HCT116 (cell line): ENCODE data around the gene NECTIN3.

Source experiments
- CEBPB ChIP-seq: IDR thresholded peaks from 2 replicates; pipeline ENCODE4 v1.6.1; 2012; ENCODE audit warnings: low read depth
- CTCF ChIP-seq, 3 experiments: fragments of 200-600 bp in 1 of 3; sonication (generic) in 1 of 3; IDR thresholded peaks in 2 of 3; conservative IDR thresholded peaks in 1 of 3; 2 replicates each; pipeline ENCODE4 v1.5.1; 2012 to 2017; ENCODE audit warnings: low read depth in 2 of 3, low read length in 2 of 3, antibody characterized with exemption in 1 of 3, borderline replicate concordance in 1 of 3, control low read depth in 1 of 3, mild to moderate bottlenecking in 1 of 3, mixed read lengths in 1 of 3, mixed run types in 1 of 3, moderate library complexity in 1 of 3; ENCODE audit not compliant: insufficient read depth in 1 of 3
- ELF1 ChIP-seq: IDR thresholded peaks from 2 replicates; pipeline ENCODE4 v1.6.1; 2012; ENCODE audit warnings: low read depth, borderline replicate concordance
- EZH2phosphoT487 ChIP-seq: fragments of 200-600 bp; IDR thresholded peaks from 2 replicates; pipeline ENCODE4 v1.6.1; 2018; ENCODE audit warnings: antibody characterized with exemption, borderline replicate concordance
- POLR2A ChIP-seq: IDR thresholded peaks from 2 replicates; pipeline ENCODE4 v1.7.0; 2011; ENCODE audit warnings: borderline replicate concordance; ENCODE audit not compliant: insufficient read depth, insufficient read length; ENCODE audit errors: extremely low read depth
- SIN3A ChIP-seq: IDR thresholded peaks from 2 replicates; pipeline ENCODE4 v1.6.1; 2012; ENCODE audit warnings: low read depth
- YY1 ChIP-seq: IDR thresholded peaks from 2 replicates; pipeline ENCODE4 v1.6.1; 2011; ENCODE audit warnings: low read length, low read depth, moderate library complexity, mild to moderate bottlenecking; ENCODE audit not compliant: insufficient replicate concordance; ENCODE audit errors: extremely low read depth
- TF ChIP-seq, protein P1 (sequence below): IDR thresholded peaks from 2 replicates; pipeline ENCODE4 v1.6.1; 2011; ENCODE audit warnings: mild to moderate bottlenecking, low read length, moderate library complexity; ENCODE audit not compliant: insufficient replicate concordance; ENCODE audit errors: extremely low read depth
- TF ChIP-seq, protein P2 (sequence below): IDR thresholded peaks from 2 replicates; pipeline ENCODE4 v1.6.1; 2012

GRCh38 chr3:111229301-111229700, 157.7 kb downstream of the NECTIN3 start:
- TF ChIP-seq, protein P1, sequence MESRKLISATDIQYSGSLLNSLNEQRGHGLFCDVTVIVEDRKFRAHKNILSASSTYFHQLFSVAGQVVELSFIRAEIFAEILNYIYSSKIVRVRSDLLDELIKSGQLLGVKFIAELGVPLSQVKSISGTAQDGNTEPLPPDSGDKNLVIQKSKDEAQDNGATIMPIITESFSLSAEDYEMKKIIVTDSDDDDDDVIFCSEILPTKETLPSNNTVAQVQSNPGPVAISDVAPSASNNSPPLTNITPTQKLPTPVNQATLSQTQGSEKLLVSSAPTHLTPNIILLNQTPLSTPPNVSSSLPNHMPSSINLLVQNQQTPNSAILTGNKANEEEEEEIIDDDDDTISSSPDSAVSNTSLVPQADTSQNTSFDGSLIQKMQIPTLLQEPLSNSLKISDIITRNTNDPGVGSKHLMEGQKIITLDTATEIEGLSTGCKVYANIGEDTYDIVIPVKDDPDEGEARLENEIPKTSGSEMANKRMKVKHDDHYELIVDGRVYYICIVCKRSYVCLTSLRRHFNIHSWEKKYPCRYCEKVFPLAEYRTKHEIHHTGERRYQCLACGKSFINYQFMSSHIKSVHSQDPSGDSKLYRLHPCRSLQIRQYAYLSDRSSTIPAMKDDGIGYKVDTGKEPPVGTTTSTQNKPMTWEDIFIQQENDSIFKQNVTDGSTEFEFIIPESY, result no peak
- TF ChIP-seq ELF1 (no peak), EZH2phosphoT487 (no peak), POLR2A (no peak), CTCF (IDR thresholded peaks at IDR 0.05 in 2 of 3, conservative IDR thresholded peaks at IDR 0.05 in 1 of 3; ENCODE audit: borderline replicate concordance in 1 of 3, insufficient read depth in 1 of 3, low read depth in 2 of 3, low read length in 2 of 3) (no peak), SIN3A (no peak), YY1 (no peak), CEBPB (no peak)
- TF ChIP-seq, protein P2, sequence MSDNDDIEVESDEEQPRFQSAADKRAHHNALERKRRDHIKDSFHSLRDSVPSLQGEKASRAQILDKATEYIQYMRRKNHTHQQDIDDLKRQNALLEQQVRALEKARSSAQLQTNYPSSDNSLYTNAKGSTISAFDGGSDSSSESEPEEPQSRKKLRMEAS, result no peak
